Left lung (tissue), 10 donors: Measurements from ENCODE around the gene POGZ. TPM values are rescaled to one million over a fixed set of nuclear protein-coding genes. Genes with fewer than 3 reads are reported as not detected.
A peak's percentile ranks its signal among the peaks of the same experiment; 100 is the strongest.

Experiments used
- ATAC-seq: fragments of 200-7000 bp; cut with Tn5 transposase; one replicate; pipeline ENCODE4 v1.9.1; 2020; ENCODE audit warnings: moderate library complexity
- DNase-seq, 4 donors: peaks; one replicate each; pipeline ENCODE4 v3.0.0-alpha.2; 2013 to 2020
- H3K27ac ChIP-seq, 2 donors: fragments of 200-600 bp; sonication (generic) in 1 of 2; one replicate each; pipeline versions ENCODE4 v1.5.0 to v1.8.0; 2020 to 2021
- H3K27me3 ChIP-seq, 2 donors: fragments of 200-600 bp; sonication (generic) in 1 of 2; one replicate each; pipeline versions ENCODE4 v1.5.0 to v1.8.0; 2020 to 2021
- H3K36me3 ChIP-seq, 2 donors: fragments of 200-600 bp; sonication (generic) in 1 of 2; one replicate each; pipeline versions ENCODE4 v1.5.0 to v1.8.0; 2020 to 2021
- H3K4me1 ChIP-seq, 2 donors: fragments of 200-600 bp; one replicate each; pipeline ENCODE4 v1.8.0; 2021
- H3K4me3 ChIP-seq, 2 donors: fragments of 200-600 bp; sonication (generic) in 1 of 2; one replicate each; pipeline versions ENCODE4 v1.5.0 to v1.8.0; 2020 to 2021; ENCODE audit warnings: mild to moderate bottlenecking in 1 of 2
- H3K9me3 ChIP-seq, 2 donors: fragments of 200-600 bp; sonication (generic) in 1 of 2; one replicate each; pipeline versions ENCODE4 v1.5.0 to v1.8.0; 2020 to 2021
- CTCF ChIP-seq, 2 donors: fragments of 200-600 bp; sonication (generic) in 1 of 2; IDR thresholded peaks; one replicate each; pipeline versions ENCODE4 v1.5.0 to v1.8.0; 2021; ENCODE audit warnings: antibody characterized with exemption in 2 of 2
- intact Hi-C, 2 donors: fragments of 100-400 bp; cut with DNase I; formaldehyde crosslinking; loops; one replicate each; pipeline versions ENCODE4 v1.11.2 to v1.14.2; 2022
- polyA plus RNA-seq, 6 donors: library from polyadenylated mRNA; unstranded; fragments of 120-200 nt; gene quantifications; one replicate each; pipeline ENCODE4 v1.2.1, GENCODE V29; 2013; ENCODE audit not compliant: insufficient read length in 6 of 6
- total RNA-seq, 2 donors: library from RNA; stranded (reverse); fragmentation: NEBNext Ultra II Directional; extraction: Animal tissue kit (Norgen Biotek cat#: 25700); gene quantifications; one replicate each; pipeline ENCODE4 v1.2.1, GENCODE V29; 2021
- donor health status: DM: no; HTN: yes; CAD: no.
- donor health status: DM: no; HTN: no; CAD: no.

POGZ gene
- total and polyA plus RNA-seq, 8 donors: 65.6 to 160 (median 124) TPM

- peaks cover 0 to 3% of the 10 kb centered on the region in 2 donors for H3K9me3 ChIP-seq
- DNase-seq: no peak
- H3K36me3 ChIP-seq: peaks cover 0 to 41% of the 10 kb centered on the region in 2 donors
- TF ChIP-seq CTCF (IDR thresholded peaks at IDR 0.05): no peak
- H3K27me3 ChIP-seq: no peaks in the 10 kb centered on the region
- no peak overlapping the region for H3K27ac ChIP-seq
- H3K4me3 ChIP-seq: no peak overlapping the region
- intact Hi-C loops: no loop called here
- H3K4me1 ChIP-seq: peaks cover 22 to 38% of the 10 kb centered on the region in 2 donors
- ATAC-seq: no peak
Observed at GRCh38 chr1:151367658-151368392, 91.5 kb downstream of the POGZ start.

- no peak for TF ChIP-seq CTCF (IDR thresholded peaks at IDR 0.05)
- Histone ChIP-seq H3K9me3 (peaks cover 0 to 10% of the 10 kb centered on the region in 2 donors), H3K4me3 (no peak overlapping the region), H3K36me3 (peaks cover 0 to 48% of the 10 kb centered on the region in 2 donors), H3K27me3 (no peaks in the 10 kb centered on the region), H3K4me1 (peaks cover 14% of the 10 kb centered on the region in 2 donors), H3K27ac (no peak overlapping the region)
- ATAC-seq (no peak), DNase-seq (no peak)
- intact Hi-C loops: no loop called here
Observed at GRCh38 chr1:151364996-151365395, 94.3 kb downstream of the POGZ start.

GRCh38 chr1:151362308-151363155 lies 96.8 kb downstream of the POGZ start:
- Histone ChIP-seq H3K27ac (no peak overlapping the region), H3K4me3 (no peak overlapping the region), H3K36me3 (peaks cover 0 to 48% of the 10 kb centered on the region in 2 donors), H3K9me3 (peaks cover 0 to 10% of the 10 kb centered on the region in 2 donors), H3K27me3 (no peaks in the 10 kb centered on the region), H3K4me1 (no peaks in the 10 kb centered on the region)
- DNase-seq (no peak), ATAC-seq (no peak)
- intact Hi-C loops: no loop called here
- TF ChIP-seq CTCF (IDR thresholded peaks at IDR 0.05): no peak

- Histone ChIP-seq H3K4me1 (no peaks in the 10 kb centered on the region), H3K9me3 (peaks cover 0 to 10% of the 10 kb centered on the region in 2 donors), H3K4me3 (no peak overlapping the region), H3K27ac (no peak overlapping the region), H3K27me3 (no peaks in the 10 kb centered on the region), H3K36me3 (peaks cover 0 to 46% of the 10 kb centered on the region in 2 donors)
- DNase-seq (no peak), ATAC-seq (no peak)
- intact Hi-C loops: no loop called here
- TF ChIP-seq CTCF (IDR thresholded peaks at IDR 0.05): no peak
Observed at GRCh38 chr1:151361883-151362282, 97.4 kb downstream of the POGZ start.

GRCh38 chr1:151356696-151357095 lies 102.6 kb downstream of the POGZ start:
- ATAC-seq: peak; percentile 18
- H3K36me3 ChIP-seq: no peaks in the 10 kb centered on the region
- H3K4me3 ChIP-seq: no peak overlapping the region
- no peaks in the 10 kb centered on the region for H3K27me3 ChIP-seq
- H3K9me3 ChIP-seq: no peaks in the 10 kb centered on the region
- DNase-seq: no peak
- H3K27ac ChIP-seq: no peak overlapping the region
- TF ChIP-seq CTCF (IDR thresholded peaks at IDR 0.05): no peak
- intact Hi-C loops: no loop called here
- no peaks in the 10 kb centered on the region for H3K4me1 ChIP-seq
